WTC11 (cell line): ENCODE results near the gene DIAPH1. TPM values are rescaled to one million over a fixed set of nuclear protein-coding genes. Genes with fewer than 3 reads are reported as not detected.

Experiments used
- E2F1 ChIP-seq: sonication (generic); formaldehyde crosslinking; IDR thresholded peaks from 2 replicates; pipeline ENCODE4 v1.8.0; 2022; ENCODE audit warnings: mild to moderate bottlenecking, missing genetic modification reagents
- EMX1 ChIP-seq: fragments of 250-450 bp; sonication (Bioruptor Pico); IDR thresholded peaks from 2 replicates; pipeline ENCODE4 v1.8.0; 2021; ENCODE audit warnings: mild to moderate bottlenecking
- ERG ChIP-seq: fragments of 250-450 bp; sonication (Bioruptor Pico); IDR thresholded peaks from 2 replicates; pipeline ENCODE4 v1.8.0; 2021; ENCODE audit warnings: mild to moderate bottlenecking
- ESRRA ChIP-seq: sonication (generic); formaldehyde crosslinking; IDR thresholded peaks from 2 replicates; pipeline ENCODE4 v1.8.1; 2022; ENCODE audit warnings: mild to moderate bottlenecking, missing genetic modification reagents, borderline replicate concordance
- ETV6 ChIP-seq: sonication (generic); formaldehyde crosslinking; IDR thresholded peaks from 2 replicates; pipeline ENCODE4 v1.8.1; 2022; ENCODE audit warnings: mild to moderate bottlenecking, missing genetic modification reagents
- GABPB1 ChIP-seq: sonication (generic); formaldehyde crosslinking; IDR thresholded peaks from 2 replicates; pipeline ENCODE4 v1.8.1; 2023; ENCODE audit warnings: mild to moderate bottlenecking, missing genetic modification reagents
- GTF2I ChIP-seq: fragments of 250-450 bp; sonication (Bioruptor Pico); conservative IDR thresholded peaks from 2 replicates; pipeline ENCODE4 v1.4.0; 2021; ENCODE audit warnings: mild to moderate bottlenecking
- JAZF1 ChIP-seq: fragments of 250-450 bp; sonication (Bioruptor Pico); IDR thresholded peaks from 2 replicates; pipeline ENCODE4 v1.9.0; 2021; ENCODE audit warnings: moderate library complexity, mild to moderate bottlenecking, inconsistent platforms
- MYBL2 ChIP-seq: sonication (generic); formaldehyde crosslinking; IDR thresholded peaks from 2 replicates; pipeline ENCODE4 v1.8.1; 2023; ENCODE audit warnings: mild to moderate bottlenecking, moderate library complexity, missing genetic modification reagents
- NR3C1 ChIP-seq: sonication (generic); formaldehyde crosslinking; conservative IDR thresholded peaks from 2 replicates; pipeline ENCODE4 v1.8.1; 2023; ENCODE audit warnings: low read depth, mild to moderate bottlenecking, missing genetic modification reagents
- RORB ChIP-seq: fragments of 250-450 bp; sonication (Bioruptor Pico); IDR thresholded peaks from 2 replicates; pipeline ENCODE4 v1.9.0; 2021; ENCODE audit warnings: mild to moderate bottlenecking
- SOX15 ChIP-seq: fragments of 250-450 bp; sonication (Bioruptor Pico); IDR thresholded peaks from 2 replicates; pipeline ENCODE4 v1.9.0; 2021; ENCODE audit warnings: mild to moderate bottlenecking
- SP1 ChIP-seq: sonication (generic); formaldehyde crosslinking; conservative IDR thresholded peaks from 2 replicates; pipeline ENCODE4 v1.8.1; 2022; ENCODE audit warnings: missing genetic modification reagents
- TP53 ChIP-seq: sonication (generic); formaldehyde crosslinking; IDR thresholded peaks from 2 replicates; pipeline ENCODE4 v1.8.1; 2023; ENCODE audit warnings: mild to moderate bottlenecking, missing genetic modification reagents
- USF1 ChIP-seq: sonication (generic); formaldehyde crosslinking; IDR thresholded peaks from 2 replicates; pipeline ENCODE4 v1.8.0; 2022; ENCODE audit warnings: mild to moderate bottlenecking, missing genetic modification reagents
- ZNF121 ChIP-seq: sonication (generic); formaldehyde crosslinking; IDR thresholded peaks from 2 replicates; pipeline ENCODE4 v1.8.0; 2023; ENCODE audit warnings: missing genetic modification reagents
- ZNF138 ChIP-seq: sonication (generic); formaldehyde crosslinking; conservative IDR thresholded peaks from 2 replicates; pipeline ENCODE4 v1.8.1; 2022; ENCODE audit warnings: mild to moderate bottlenecking, moderate library complexity, missing genetic modification reagents
- ZNF232 ChIP-seq: sonication (generic); formaldehyde crosslinking; IDR thresholded peaks from 2 replicates; pipeline ENCODE4 v1.8.0; 2022; ENCODE audit warnings: mild to moderate bottlenecking, missing genetic modification reagents
- ZNF423 ChIP-seq: fragments of 250-450 bp; sonication (Bioruptor Pico); IDR thresholded peaks from 2 replicates; pipeline ENCODE4 v2.1.2; 2022; ENCODE audit warnings: mild to moderate bottlenecking, moderate library complexity
- ZNF512 ChIP-seq: sonication (generic); formaldehyde crosslinking; IDR thresholded peaks from 2 replicates; pipeline ENCODE4 v1.8.1; 2022; ENCODE audit warnings: missing genetic modification reagents, borderline replicate concordance
- ZNF671 ChIP-seq: fragments of 250-450 bp; sonication (Bioruptor Pico); IDR thresholded peaks from 2 replicates; pipeline ENCODE4 v1.8.0; 2021; ENCODE audit warnings: mild to moderate bottlenecking
- total RNA-seq: library from RNA; stranded (reverse); gene quantifications from 3 replicates; pipeline ENCODE4 v1.2.3, GENCODE V29; 2021
- TF ChIP-seq, protein P1 (sequence below): sonication (generic); formaldehyde crosslinking; IDR thresholded peaks from 2 replicates; pipeline ENCODE4 v1.8.1; 2023; ENCODE audit warnings: mild to moderate bottlenecking, missing genetic modification reagents, moderate library complexity
- TF ChIP-seq, protein P2 (sequence below): fragments of 250-450 bp; sonication (Bioruptor Pico); IDR thresholded peaks from 2 replicates; pipeline ENCODE4 v1.9.0; 2021; ENCODE audit warnings: mild to moderate bottlenecking, borderline replicate concordance
- TF ChIP-seq, protein P3 (sequence below): fragments of 250-450 bp; sonication (Bioruptor Pico); IDR thresholded peaks from 2 replicates; pipeline ENCODE4 v1.9.0; 2021; ENCODE audit warnings: moderate library complexity, mild to moderate bottlenecking, inconsistent platforms, borderline replicate concordance
- TF ChIP-seq, protein P4 (sequence below): sonication (generic); formaldehyde crosslinking; IDR thresholded peaks from 2 replicates; pipeline ENCODE4 v1.8.0; 2023; ENCODE audit warnings: missing genetic modification reagents, mild to moderate bottlenecking, borderline replicate concordance

DIAPH1 gene
- total RNA-seq, 1 experiment from 2014 or later: 109 TPM

- TF ChIP-seq ERG (CRISPR knock-in tag) (peak; percentile 10; the same call in 1 of the 2 replicates), ZNF121 (no peak), TP53 (CRISPR knock-in tag) (peak; percentile 66; the same call in 1 of the 2 replicates), ZNF138 (CRISPR knock-in tag) (no peak), USF1 (CRISPR knock-in tag) (no peak), SP1 (CRISPR knock-in tag) (peak; percentile 55; the same call in 1 of the 2 replicates), EMX1 (peak; percentile 61; the same call in 1 of the 2 replicates), ZNF423 (CRISPR knock-in tag) (0 out of 2 replicates have a peak, but pooled peaks have one; percentile 38), GABPB1 (no peak), RORB (no peak), ESRRA (CRISPR knock-in tag) (no peak; the same call in 1 of the 2 replicates), ZNF671 (CRISPR knock-in tag) (no peak), ZNF512 (CRISPR knock-in tag) (no peak), GTF2I (CRISPR knock-in tag) (no peak), E2F1 (no peak; the same call in 1 of the 2 replicates), MYBL2 (CRISPR knock-in tag) (no peak), ETV6 (CRISPR knock-in tag) (no peak), NR3C1 (CRISPR knock-in tag) (no peak; the same call in 1 of the 2 replicates), ZNF232 (CRISPR knock-in tag) (no peak; the same call in 1 of the 2 replicates), SOX15 (CRISPR knock-in tag) (no peak), JAZF1 (CRISPR knock-in tag) (no peak)
- TF ChIP-seq, protein P1, sequence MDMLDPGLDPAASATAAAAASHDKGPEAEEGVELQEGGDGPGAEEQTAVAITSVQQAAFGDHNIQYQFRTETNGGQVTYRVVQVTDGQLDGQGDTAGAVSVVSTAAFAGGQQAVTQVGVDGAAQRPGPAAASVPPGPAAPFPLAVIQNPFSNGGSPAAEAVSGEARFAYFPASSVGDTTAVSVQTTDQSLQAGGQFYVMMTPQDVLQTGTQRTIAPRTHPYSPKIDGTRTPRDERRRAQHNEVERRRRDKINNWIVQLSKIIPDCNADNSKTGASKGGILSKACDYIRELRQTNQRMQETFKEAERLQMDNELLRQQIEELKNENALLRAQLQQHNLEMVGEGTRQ (CRISPR knock-in tag): no peak; the same call in 1 of the 2 replicates
- TF ChIP-seq, protein P2, sequence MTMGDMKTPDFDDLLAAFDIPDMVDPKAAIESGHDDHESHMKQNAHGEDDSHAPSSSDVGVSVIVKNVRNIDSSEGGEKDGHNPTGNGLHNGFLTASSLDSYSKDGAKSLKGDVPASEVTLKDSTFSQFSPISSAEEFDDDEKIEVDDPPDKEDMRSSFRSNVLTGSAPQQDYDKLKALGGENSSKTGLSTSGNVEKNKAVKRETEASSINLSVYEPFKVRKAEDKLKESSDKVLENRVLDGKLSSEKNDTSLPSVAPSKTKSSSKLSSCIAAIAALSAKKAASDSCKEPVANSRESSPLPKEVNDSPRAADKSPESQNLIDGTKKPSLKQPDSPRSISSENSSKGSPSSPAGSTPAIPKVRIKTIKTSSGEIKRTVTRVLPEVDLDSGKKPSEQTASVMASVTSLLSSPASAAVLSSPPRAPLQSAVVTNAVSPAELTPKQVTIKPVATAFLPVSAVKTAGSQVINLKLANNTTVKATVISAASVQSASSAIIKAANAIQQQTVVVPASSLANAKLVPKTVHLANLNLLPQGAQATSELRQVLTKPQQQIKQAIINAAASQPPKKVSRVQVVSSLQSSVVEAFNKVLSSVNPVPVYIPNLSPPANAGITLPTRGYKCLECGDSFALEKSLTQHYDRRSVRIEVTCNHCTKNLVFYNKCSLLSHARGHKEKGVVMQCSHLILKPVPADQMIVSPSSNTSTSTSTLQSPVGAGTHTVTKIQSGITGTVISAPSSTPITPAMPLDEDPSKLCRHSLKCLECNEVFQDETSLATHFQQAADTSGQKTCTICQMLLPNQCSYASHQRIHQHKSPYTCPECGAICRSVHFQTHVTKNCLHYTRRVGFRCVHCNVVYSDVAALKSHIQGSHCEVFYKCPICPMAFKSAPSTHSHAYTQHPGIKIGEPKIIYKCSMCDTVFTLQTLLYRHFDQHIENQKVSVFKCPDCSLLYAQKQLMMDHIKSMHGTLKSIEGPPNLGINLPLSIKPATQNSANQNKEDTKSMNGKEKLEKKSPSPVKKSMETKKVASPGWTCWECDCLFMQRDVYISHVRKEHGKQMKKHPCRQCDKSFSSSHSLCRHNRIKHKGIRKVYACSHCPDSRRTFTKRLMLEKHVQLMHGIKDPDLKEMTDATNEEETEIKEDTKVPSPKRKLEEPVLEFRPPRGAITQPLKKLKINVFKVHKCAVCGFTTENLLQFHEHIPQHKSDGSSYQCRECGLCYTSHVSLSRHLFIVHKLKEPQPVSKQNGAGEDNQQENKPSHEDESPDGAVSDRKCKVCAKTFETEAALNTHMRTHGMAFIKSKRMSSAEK (CRISPR knock-in tag): no peak
- TF ChIP-seq, protein P3, sequence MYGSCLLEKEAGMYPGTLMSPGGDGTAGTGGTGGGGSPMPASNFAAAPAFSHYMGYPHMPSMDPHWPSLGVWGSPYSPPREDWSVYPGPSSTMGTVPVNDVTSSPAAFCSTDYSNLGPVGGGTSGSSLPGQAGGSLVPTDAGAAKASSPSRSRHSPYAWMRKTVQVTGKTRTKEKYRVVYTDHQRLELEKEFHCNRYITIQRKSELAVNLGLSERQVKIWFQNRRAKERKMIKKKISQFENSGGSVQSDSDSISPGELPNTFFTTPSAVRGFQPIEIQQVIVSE (CRISPR knock-in tag): no peak
- TF ChIP-seq, protein P4, sequence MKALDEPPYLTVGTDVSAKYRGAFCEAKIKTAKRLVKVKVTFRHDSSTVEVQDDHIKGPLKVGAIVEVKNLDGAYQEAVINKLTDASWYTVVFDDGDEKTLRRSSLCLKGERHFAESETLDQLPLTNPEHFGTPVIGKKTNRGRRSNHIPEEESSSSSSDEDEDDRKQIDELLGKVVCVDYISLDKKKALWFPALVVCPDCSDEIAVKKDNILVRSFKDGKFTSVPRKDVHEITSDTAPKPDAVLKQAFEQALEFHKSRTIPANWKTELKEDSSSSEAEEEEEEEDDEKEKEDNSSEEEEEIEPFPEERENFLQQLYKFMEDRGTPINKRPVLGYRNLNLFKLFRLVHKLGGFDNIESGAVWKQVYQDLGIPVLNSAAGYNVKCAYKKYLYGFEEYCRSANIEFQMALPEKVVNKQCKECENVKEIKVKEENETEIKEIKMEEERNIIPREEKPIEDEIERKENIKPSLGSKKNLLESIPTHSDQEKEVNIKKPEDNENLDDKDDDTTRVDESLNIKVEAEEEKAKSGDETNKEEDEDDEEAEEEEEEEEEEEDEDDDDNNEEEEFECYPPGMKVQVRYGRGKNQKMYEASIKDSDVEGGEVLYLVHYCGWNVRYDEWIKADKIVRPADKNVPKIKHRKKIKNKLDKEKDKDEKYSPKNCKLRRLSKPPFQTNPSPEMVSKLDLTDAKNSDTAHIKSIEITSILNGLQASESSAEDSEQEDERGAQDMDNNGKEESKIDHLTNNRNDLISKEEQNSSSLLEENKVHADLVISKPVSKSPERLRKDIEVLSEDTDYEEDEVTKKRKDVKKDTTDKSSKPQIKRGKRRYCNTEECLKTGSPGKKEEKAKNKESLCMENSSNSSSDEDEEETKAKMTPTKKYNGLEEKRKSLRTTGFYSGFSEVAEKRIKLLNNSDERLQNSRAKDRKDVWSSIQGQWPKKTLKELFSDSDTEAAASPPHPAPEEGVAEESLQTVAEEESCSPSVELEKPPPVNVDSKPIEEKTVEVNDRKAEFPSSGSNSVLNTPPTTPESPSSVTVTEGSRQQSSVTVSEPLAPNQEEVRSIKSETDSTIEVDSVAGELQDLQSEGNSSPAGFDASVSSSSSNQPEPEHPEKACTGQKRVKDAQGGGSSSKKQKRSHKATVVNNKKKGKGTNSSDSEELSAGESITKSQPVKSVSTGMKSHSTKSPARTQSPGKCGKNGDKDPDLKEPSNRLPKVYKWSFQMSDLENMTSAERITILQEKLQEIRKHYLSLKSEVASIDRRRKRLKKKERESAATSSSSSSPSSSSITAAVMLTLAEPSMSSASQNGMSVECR: no peak; the same call in 1 of the 2 replicates
These were observed 19.1 kb upstream of the DIAPH1 start (continued) for GRCh38 chr5:141637767-141638419.
